AG20443 (cell line): Measurements from ENCODE around the gene CEACAM19.
A peak's percentile ranks its signal among the peaks of the same experiment; 100 is the strongest.
"Not testable (repeated sequence)": the region's sequence is repeated elsewhere in the genome, so short reads cannot be mapped to it uniquely, and the experiment has no call there.

Experiments used
- DNase-seq: peaks from one replicate; pipeline ENCODE4 v3.0.0; 2012; ENCODE audit warnings: low spot score, mixed read lengths

Gene CEACAM19

GRCh38 chr19:44675521-44675920 is 4.2 kb downstream of the CEACAM19 start:
- DNase-seq = no peak

GRCh38 chr19:44677019-44677811 is 5.9 kb downstream of the CEACAM19 start:
- no peak for DNase-seq

- no peak for DNase-seq
These were observed 9.3 kb downstream of the CEACAM19 start for GRCh38 chr19:44680536-44680935.

GRCh38 chr19:44681992-44682790 is 10.9 kb downstream of the CEACAM19 start:
- DNase-seq = no peak

GRCh38 chr19:44682807-44683206 is 11.5 kb downstream of the CEACAM19 start:
- DNase-seq = no peak

- no peak for DNase-seq
These were observed 12.3 kb downstream of the CEACAM19 start for GRCh38 chr19:44683434-44684210.

- not testable (repeated sequence) for DNase-seq
These were observed 13.1 kb downstream of the CEACAM19 start for GRCh38 chr19:44684396-44684795.

- peak; percentile 80 for DNase-seq
These were observed 13.9 kb downstream of the CEACAM19 start for GRCh38 chr19:44684892-44685863.

- no peak for DNase-seq
These were observed 14.6 kb downstream of the CEACAM19 start for GRCh38 chr19:44685877-44686276.

- no peak for DNase-seq
These were observed 15.6 kb downstream of the CEACAM19 start for GRCh38 chr19:44686896-44687295.

GRCh38 chr19:44687888-44688287 is 16.6 kb downstream of the CEACAM19 start:
- DNase-seq = no peak

GRCh38 chr19:44689290-44690130 is 18.2 kb downstream of the CEACAM19 start:
- DNase-seq = peak; percentile 77

- no peak for DNase-seq
These were observed 18.8 kb downstream of the CEACAM19 start for GRCh38 chr19:44690131-44690440.

GRCh38 chr19:44692379-44692721 is 21.1 kb downstream of the CEACAM19 start:
- no peak for DNase-seq

GRCh38 chr19:44694184-44694579 is 22.9 kb downstream of the CEACAM19 start:
- no peak for DNase-seq

- no peak for DNase-seq
These were observed 25.8 kb downstream of the CEACAM19 start for GRCh38 chr19:44696939-44697669.

GRCh38 chr19:44697670-44698034 is 26.4 kb downstream of the CEACAM19 start:
- no peak for DNase-seq

GRCh38 chr19:44698492-44699201 is 27.4 kb downstream of the CEACAM19 start, which contains the start of gene CEACAM16:
CEACAM16 (plus strand) TSS chr19:44699151; CDS start chr19:44701457, 2,306 bp downstream.
- no peak for DNase-seq

- DNase-seq = no peak
These were observed 29.3 kb downstream of the CEACAM19 start for GRCh38 chr19:44700547-44700946.
